LNCAP (cell line): ENCODE data around the gene PPP1R3A.

Source experiments
- CTCF ChIP-seq: fragments of 450-650 bp; IDR thresholded peaks from 2 replicates; pipeline ENCODE4 v1.5.1; 2017; ENCODE audit warnings: mild to moderate bottlenecking

Gene PPP1R3A

GRCh38 chr7:113918946-113919345 is at the start of gene PPP1R3A:
PPP1R3A (minus strand) TSS chr7:113919009; CDS start chr7:113918996, 13 bp downstream.
- no peak for TF ChIP-seq CTCF

- no peak for TF ChIP-seq CTCF
These were observed 44.5 kb upstream of the PPP1R3A start for GRCh38 chr7:113963356-113963755.

GRCh38 chr7:113959910-113960309 is 41.1 kb upstream of the PPP1R3A start:
- TF ChIP-seq CTCF: no peak

- TF ChIP-seq CTCF: no peak
These were observed 36.3 kb upstream of the PPP1R3A start for GRCh38 chr7:113955157-113955556.

- no peak for TF ChIP-seq CTCF
These were observed 34.7 kb upstream of the PPP1R3A start for GRCh38 chr7:113953553-113953952.

GRCh38 chr7:113945018-113945938 is 26.5 kb upstream of the PPP1R3A start:
- TF ChIP-seq CTCF: no peak

GRCh38 chr7:113936982-113937381 is 18.2 kb upstream of the PPP1R3A start:
- no peak for TF ChIP-seq CTCF
